Upper lobe of right lung (tissue), 1 donor: Measurements from ENCODE around the gene HHATL. TPM values are rescaled to one million over a fixed set of nuclear protein-coding genes. Genes with fewer than 3 reads are reported as not detected.

Experiments
- ATAC-seq: fragments of 200-7000 bp; cut with Tn5 transposase; one replicate; pipeline ENCODE4 v1.9.1; 2020; ENCODE audit warnings: mild to moderate bottlenecking, moderate library complexity
- DNase-seq: peaks from one replicate; pipeline ENCODE4 v3.0.0-alpha.2; 2020
- H3K27ac ChIP-seq: fragments of 200-600 bp; one replicate; pipeline ENCODE4 v1.8.0; 2022
- H3K27me3 ChIP-seq: fragments of 200-600 bp; one replicate; pipeline ENCODE4 v1.8.0; 2022; ENCODE audit warnings: mild to moderate bottlenecking
- H3K36me3 ChIP-seq: fragments of 200-600 bp; one replicate; pipeline ENCODE4 v1.8.0; 2022
- H3K4me1 ChIP-seq: fragments of 200-600 bp; one replicate; pipeline ENCODE4 v1.8.0; 2022
- H3K4me3 ChIP-seq: fragments of 200-600 bp; one replicate; pipeline ENCODE4 v1.8.0; 2022; ENCODE audit warnings: mild to moderate bottlenecking
- H3K9me3 ChIP-seq: fragments of 200-600 bp; one replicate; pipeline ENCODE4 v1.8.0; 2022
- intact Hi-C: fragments of 100-400 bp; cut with DNase I; formaldehyde crosslinking; loops from one replicate; pipeline ENCODE4 v1.11.0; 2022
- total RNA-seq: library from RNA; stranded (reverse); fragmentation: NEBNext Ultra II Directional; extraction: Animal tissue kit (Norgen Biotek cat#: 25700); gene quantifications from one replicate; pipeline ENCODE4 v1.2.1, GENCODE V29; 2021
- TF ChIP-seq, protein P1 (sequence below): fragments of 200-600 bp; IDR thresholded peaks from one replicate; pipeline ENCODE4 v1.8.0; 2022; ENCODE audit warnings: antibody characterized with exemption
- donor health status: DM: no; HTN: yes; CAD: no; lungs with severe emphysema.

HHATL gene
- total RNA-seq, 1 donor from 2014 or later, result not detected

DNA sequence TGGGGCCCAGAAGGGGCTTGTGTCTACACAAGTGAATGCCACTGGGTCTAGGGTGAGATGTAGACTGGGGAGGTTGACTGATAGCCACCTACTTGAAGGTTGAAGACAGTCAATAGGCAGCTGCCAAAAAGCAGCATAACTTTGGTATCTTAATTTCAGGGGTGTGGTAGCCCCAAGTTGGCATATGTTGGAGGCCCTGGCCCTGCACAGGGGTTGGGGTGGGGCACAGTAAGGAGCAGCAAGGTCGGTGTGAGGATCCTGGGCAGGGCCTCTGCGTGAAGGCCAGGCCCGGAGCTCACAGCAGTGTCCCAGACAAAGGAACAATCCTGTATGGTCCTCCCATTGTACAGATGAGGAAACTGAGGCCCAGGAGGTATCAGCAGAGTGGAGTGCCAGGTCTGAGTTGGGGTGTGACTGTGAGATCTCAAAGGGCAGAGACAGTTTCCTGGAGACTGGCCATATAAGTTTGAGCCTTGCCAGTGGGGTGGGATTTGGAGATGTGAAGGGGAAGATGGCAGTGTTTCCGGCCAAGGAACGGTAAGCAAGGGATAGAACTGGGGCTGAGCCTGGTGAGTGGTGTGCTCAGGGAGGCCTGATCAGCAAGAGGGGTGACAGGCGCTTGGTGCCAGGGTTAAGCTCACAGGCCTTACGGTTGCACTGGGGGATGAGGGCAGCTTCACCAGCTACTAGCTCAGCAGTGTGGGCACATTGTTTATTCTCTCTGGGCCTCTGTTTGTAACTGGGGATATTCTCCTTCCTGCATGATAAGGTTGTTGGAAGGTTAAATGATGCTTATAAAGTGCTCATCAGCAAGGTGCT lies 15.6 kb downstream of the HHATL start:
- no peaks in the 10 kb centered on the region for H3K4me1 ChIP-seq
- TF ChIP-seq, protein P1, sequence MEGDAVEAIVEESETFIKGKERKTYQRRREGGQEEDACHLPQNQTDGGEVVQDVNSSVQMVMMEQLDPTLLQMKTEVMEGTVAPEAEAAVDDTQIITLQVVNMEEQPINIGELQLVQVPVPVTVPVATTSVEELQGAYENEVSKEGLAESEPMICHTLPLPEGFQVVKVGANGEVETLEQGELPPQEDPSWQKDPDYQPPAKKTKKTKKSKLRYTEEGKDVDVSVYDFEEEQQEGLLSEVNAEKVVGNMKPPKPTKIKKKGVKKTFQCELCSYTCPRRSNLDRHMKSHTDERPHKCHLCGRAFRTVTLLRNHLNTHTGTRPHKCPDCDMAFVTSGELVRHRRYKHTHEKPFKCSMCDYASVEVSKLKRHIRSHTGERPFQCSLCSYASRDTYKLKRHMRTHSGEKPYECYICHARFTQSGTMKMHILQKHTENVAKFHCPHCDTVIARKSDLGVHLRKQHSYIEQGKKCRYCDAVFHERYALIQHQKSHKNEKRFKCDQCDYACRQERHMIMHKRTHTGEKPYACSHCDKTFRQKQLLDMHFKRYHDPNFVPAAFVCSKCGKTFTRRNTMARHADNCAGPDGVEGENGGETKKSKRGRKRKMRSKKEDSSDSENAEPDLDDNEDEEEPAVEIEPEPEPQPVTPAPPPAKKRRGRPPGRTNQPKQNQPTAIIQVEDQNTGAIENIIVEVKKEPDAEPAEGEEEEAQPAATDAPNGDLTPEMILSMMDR, result no peak
- no peak overlapping the region for H3K27ac ChIP-seq
- DNase-seq, result peak; percentile 27
- H3K27me3 ChIP-seq, result peaks cover 8% of the 10 kb centered on the region
- no peak overlapping the region for H3K4me3 ChIP-seq
- no peak for ATAC-seq
- no peaks in the 10 kb centered on the region for H3K9me3 ChIP-seq
- intact Hi-C loops, result no loop called here
- no peaks in the 10 kb centered on the region for H3K36me3 ChIP-seq

DNA sequence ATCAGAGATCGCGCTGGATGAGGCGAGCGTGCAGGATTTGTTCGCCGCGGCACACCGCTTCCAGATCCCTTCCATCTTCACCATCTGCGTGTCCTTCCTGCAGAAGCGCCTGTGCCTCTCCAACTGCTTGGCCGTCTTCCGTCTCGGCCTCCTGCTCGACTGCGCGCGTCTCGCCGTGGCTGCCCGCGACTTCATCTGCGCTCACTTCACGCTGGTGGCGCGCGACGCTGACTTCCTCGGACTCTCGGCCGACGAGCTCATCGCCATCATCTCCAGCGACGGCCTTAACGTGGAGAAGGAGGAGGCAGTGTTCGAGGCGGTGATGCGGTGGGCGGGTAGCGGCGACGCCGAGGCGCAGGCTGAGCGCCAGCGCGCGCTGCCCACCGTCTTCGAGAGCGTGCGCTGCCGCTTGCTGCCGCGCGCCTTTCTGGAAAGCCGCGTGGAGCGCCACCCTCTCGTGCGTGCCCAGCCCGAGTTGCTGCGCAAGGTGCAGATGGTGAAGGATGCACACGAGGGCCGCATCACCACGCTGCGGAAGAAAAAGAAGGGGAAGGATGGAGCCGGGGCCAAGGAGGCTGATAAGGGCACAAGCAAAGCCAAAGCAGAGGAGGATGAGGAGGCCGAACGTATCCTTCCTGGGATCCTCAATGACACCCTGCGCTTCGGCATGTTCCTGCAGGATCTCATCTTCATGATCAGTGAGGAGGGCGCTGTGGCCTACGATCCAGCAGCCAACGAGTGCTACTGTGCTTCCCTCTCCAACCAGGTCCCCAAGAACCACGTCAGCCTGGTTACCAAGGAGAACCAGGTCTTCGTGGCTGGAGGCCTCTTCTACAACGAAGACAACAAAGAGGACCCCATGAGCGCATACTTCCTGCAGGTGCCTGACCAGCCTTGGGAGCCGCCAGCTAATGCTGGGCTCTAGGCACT lies 16.4 kb downstream of the HHATL start:
- ATAC-seq, result no peak
- Histone ChIP-seq H3K4me3 (no peak overlapping the region), H3K27me3 (peaks cover 8% of the 10 kb centered on the region), H3K36me3 (no peaks in the 10 kb centered on the region), H3K4me1 (no peaks in the 10 kb centered on the region), H3K9me3 (no peaks in the 10 kb centered on the region), H3K27ac (no peak overlapping the region)
- TF ChIP-seq, protein P1, result no peak
- intact Hi-C loops, result no loop called here
- DNase-seq, result peak; percentile 58

DNA sequence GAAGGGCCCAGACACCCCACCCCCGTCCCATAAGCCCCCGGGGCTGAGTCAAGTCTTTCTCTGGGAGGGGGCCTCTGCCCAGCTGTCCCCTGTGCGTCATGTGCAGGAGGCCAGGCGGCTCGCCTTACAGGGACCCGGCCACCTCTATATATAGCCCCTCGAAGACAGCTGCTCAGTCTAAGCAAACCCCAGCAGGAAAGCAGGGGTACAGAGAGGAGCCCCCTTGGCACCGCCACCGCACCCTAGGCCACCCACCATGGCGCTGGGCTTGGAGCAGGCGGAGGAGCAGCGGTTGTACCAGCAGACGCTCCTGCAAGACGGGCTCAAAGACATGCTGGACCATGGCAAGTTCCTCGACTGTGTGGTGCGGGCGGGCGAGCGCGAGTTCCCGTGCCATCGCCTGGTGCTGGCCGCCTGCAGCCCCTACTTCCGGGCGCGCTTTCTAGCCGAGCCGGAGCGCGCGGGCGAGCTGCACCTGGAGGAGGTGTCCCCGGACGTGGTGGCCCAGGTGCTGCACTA lies 17.2 kb downstream of the HHATL start, which contains the start of gene KLHL40:
KLHL40 (plus strand) TSS at position 175 of the 519 bp plus-strand sequence; CDS start at position 257, 82 bp downstream.
- Histone ChIP-seq H3K4me1 (no peaks in the 10 kb centered on the region), H3K27ac (no peak within 1 kb of the TSS), H3K27me3 (peaks cover 8% of the 10 kb centered on the region), H3K4me3 (no peak within 1 kb of the TSS), H3K36me3 (no peaks in the 10 kb centered on the region), H3K9me3 (no peaks in the 10 kb centered on the region)
- intact Hi-C loops, result no loop called here
- DNase-seq, result no peak
- ATAC-seq, result no peak
- TF ChIP-seq, protein P1, result no peak

- DNase-seq (peak; percentile 20), ATAC-seq (no peak)
- Histone ChIP-seq H3K27ac (no peak overlapping the region), H3K4me3 (no peak overlapping the region), H3K9me3 (no peaks in the 10 kb centered on the region), H3K36me3 (no peaks in the 10 kb centered on the region), H3K4me1 (no peaks in the 10 kb centered on the region), H3K27me3 (peaks cover 8% of the 10 kb centered on the region)
- intact Hi-C loops, result no loop called here
- TF ChIP-seq, protein P1, result no peak
These were observed 17.8 kb downstream of the HHATL start for GRCh38 chr3:42684632-42685362.
